ENCODE results near the gene ABCB9. TPM values are rescaled to one million over a fixed set of nuclear protein-coding genes. Genes with fewer than 3 reads are reported as not detected.

The ABCB9 gene
- total RNA-seq, 2 donors from 2014 or later, result 4.3 to 4.5 TPM

DNA sequence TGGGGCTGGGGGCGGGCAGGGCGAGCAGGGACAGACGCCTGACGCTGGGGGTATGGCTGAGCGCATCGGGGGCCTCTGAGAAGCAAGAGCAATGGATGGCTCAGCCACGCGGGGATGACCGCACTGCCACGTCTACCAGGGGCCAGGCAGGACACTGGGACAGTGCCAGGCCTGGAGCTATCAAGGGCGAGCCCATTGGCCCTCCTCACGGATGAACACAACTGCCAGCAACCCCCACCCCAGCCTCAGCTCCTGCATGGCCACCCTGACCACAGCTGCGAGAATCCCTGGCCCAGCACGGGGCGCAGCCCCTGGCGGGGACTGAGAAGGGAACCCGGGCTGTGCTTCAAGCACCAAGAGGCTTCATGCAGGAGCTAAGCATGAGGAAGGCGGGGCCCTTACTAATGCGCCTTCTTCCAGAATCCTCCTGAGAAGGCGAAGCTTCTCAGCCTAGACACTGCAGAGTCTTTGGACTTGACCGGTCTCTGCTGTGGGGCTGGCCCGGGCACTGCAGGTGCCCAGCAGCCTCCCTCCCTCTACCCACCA, 23.7 kb upstream of the ABCB9 start:
- Histone ChIP-seq H3K9me3 (no peaks in the 10 kb centered on the region), H3K9ac (ENCODE audit: low read depth in 2 of 2, low read length in 2 of 2) (no peak overlapping the region), H3K36me3 (no peaks in the 10 kb centered on the region), H3K27ac (no peak overlapping the region), H3K4me1 (no peaks in the 10 kb centered on the region), H3K4me3 (no peak overlapping the region), H3K27me3 (no peaks in the 10 kb centered on the region)
- intact Hi-C loops (cut with DNase I), result no loop called here
- DNase-seq, result no peak
- TF ChIP-seq, protein P1, sequence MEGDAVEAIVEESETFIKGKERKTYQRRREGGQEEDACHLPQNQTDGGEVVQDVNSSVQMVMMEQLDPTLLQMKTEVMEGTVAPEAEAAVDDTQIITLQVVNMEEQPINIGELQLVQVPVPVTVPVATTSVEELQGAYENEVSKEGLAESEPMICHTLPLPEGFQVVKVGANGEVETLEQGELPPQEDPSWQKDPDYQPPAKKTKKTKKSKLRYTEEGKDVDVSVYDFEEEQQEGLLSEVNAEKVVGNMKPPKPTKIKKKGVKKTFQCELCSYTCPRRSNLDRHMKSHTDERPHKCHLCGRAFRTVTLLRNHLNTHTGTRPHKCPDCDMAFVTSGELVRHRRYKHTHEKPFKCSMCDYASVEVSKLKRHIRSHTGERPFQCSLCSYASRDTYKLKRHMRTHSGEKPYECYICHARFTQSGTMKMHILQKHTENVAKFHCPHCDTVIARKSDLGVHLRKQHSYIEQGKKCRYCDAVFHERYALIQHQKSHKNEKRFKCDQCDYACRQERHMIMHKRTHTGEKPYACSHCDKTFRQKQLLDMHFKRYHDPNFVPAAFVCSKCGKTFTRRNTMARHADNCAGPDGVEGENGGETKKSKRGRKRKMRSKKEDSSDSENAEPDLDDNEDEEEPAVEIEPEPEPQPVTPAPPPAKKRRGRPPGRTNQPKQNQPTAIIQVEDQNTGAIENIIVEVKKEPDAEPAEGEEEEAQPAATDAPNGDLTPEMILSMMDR (IDR thresholded peaks at IDR 0.05), result no peak

DNA sequence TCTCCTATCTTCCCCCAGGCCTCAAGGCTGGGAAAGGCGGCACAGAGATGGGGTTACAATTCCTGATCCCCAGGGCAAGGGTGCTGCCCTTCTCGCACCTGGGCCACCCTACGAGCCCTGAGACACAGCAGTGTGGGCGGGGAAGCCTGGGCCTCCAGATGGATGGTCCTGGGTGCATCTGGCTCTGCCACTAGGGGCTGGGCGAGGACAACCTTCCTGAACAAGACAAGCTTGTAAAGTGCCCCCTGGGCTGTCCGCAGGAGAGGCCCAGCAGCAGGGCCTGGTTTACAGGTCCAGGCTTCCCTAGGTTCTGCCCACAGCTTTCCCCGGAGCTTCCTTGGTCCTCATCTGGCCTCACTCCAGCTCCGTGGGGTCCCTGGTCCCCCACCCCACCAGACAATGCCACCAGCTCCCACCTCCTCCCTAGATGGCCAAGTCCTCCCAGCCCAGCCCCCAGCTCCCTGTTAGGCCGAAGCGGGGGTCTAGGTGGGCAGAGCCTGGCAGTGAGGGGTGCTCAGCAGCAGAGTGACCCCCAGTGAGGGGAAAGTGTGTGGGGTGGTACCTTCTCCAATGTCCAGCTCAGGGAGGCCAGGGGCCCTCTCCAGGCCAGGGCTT, 23.1 kb upstream of the ABCB9 start:
- no peaks in the 10 kb centered on the region for H3K27me3 ChIP-seq
- no peaks in the 10 kb centered on the region for H3K4me1 ChIP-seq
- no peak overlapping the region for H3K4me3 ChIP-seq
- H3K9ac ChIP-seq (ENCODE audit: low read depth in 2 of 2, low read length in 2 of 2), result no peak overlapping the region
- no peaks in the 10 kb centered on the region for H3K36me3 ChIP-seq
- intact Hi-C loops (cut with DNase I), result no loop called here
- H3K9me3 ChIP-seq, result no peaks in the 10 kb centered on the region
- no peak overlapping the region for H3K27ac ChIP-seq
- TF ChIP-seq, protein P1 (IDR thresholded peaks at IDR 0.05), result no peak
- no peak for DNase-seq

DNA sequence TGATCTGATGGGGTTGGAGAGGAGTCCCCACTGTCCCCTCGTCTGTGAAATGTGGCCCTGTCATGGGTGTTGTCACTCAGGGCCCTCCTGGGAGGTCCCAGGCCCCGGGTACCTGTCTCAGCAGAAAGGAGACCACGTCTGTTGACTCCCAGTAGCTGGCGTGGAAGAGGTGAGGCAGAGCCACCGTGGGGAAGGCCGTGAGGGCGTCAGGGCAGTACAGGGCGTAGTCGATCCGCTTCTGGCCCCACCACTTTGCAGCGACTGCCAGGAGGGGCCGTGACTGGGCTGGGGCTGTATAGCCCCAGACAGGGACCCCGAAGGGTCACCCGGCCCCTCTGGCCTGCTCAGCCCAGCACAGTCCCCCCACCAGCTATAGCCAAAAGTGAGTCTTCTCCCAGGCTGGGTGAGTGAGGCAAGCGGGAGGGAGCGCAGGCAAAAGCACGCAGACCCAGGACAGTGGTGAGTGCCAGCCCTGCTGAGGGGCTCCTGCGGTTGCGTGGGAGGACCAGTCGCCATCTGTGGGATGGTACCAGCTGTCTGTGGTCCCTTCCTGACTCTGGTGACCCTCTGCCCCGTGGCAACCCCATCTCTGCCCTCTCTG, 22.4 kb upstream of the ABCB9 start:
- Histone ChIP-seq H3K4me1 (no peaks in the 10 kb centered on the region), H3K27me3 (no peaks in the 10 kb centered on the region), H3K27ac (no peak overlapping the region), H3K9ac (ENCODE audit: low read depth in 2 of 2, low read length in 2 of 2) (no peak overlapping the region), H3K9me3 (no peaks in the 10 kb centered on the region), H3K4me3 (no peak overlapping the region), H3K36me3 (no peaks in the 10 kb centered on the region)
- no peak for DNase-seq
- TF ChIP-seq, protein P1 (IDR thresholded peaks at IDR 0.05), result no peak
- intact Hi-C loops (cut with DNase I), result no loop called here

DNA sequence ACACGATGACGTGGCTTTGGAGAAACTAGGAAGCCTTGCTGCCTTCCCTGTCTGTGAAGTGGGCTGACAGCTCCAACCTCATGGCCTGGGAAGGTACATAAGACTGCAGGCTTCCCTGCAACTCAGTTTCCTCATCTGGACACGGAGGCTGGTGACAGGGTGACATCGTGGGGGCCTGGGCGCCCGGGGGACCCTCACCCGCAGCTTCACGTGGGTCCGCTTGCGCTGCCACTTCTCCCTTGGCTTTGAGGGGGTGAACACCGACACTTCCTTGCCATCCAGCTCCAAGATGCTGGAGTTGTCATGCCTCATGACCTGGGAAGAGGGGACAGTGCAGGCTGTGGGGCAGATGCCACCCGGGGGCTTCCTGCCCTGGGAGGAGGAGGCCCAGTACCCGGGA, 21.8 kb upstream of the ABCB9 start:
- Histone ChIP-seq H3K36me3 (no peaks in the 10 kb centered on the region), H3K4me3 (no peak overlapping the region), H3K9ac (ENCODE audit: low read depth in 2 of 2, low read length in 2 of 2) (no peak overlapping the region), H3K27ac (no peak overlapping the region), H3K4me1 (no peaks in the 10 kb centered on the region), H3K27me3 (no peaks in the 10 kb centered on the region), H3K9me3 (no peaks in the 10 kb centered on the region)
- no peak for DNase-seq
- intact Hi-C loops (cut with DNase I), result no loop called here
- TF ChIP-seq, protein P1 (IDR thresholded peaks at IDR 0.05), result no peak

DNA sequence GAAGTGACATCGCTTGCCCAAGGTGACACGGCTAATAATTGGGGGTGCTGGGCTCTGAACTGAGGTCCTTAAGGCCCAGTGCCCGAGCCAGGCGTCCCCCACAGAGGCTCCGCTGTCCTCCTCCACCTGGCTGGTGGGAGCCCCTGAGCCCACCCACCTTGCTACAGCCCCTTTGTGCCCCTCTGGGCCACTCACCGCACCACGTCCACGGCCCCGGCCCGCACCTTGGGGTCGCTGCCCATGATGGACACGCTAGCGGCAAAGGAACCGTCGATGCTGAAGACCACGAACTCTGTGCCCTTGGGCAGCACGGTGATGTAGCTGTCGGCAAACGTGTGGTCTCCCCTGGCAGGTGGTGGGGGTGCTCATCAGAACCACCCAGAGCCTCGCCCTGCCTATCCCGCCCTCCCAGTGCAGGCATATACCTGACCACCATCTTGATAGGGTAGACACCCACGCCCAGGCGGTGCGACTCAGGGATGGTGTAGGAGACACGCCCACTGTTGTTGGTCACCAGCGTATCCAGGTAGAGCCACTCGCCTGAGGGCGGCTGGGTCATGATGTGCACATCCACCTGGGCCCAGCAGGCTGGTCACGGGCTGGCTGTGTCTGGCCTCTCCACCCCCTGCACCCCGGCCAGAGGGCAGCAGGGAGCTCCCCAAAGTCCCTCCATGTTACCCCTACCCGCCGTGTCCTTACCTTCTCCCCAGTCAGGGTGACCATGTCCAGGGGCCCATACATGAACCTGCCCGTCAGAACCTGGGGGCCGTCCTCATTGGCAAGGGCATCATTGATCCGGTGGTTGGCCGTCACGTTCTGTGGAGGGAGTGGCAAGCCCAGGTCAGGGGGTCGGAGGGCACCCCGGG, 21.1 kb upstream of the ABCB9 start:
- Histone ChIP-seq H3K9me3 (no peaks in the 10 kb centered on the region), H3K27ac (no peak overlapping the region), H3K36me3 (no peaks in the 10 kb centered on the region), H3K4me3 (no peak overlapping the region), H3K27me3 (no peaks in the 10 kb centered on the region), H3K4me1 (peaks cover under 1% of the 10 kb centered on the region), H3K9ac (ENCODE audit: low read depth in 2 of 2, low read length in 2 of 2) (no peak overlapping the region)
- TF ChIP-seq, protein P1 (IDR thresholded peaks at IDR 0.05), result no peak
- intact Hi-C loops (cut with DNase I), result no loop called here
- DNase-seq, result no peak

Measured in colonic mucosa (tissue), 4 donors.